GM18511 (cell line): Measurements from ENCODE around the gene NELL1.

Experiments
- ATAC-seq: cut with Tn5 transposase; IDR thresholded peaks from one replicate; pipeline ENCODE4 v1.9.1; 2021; ENCODE audit warnings: mild to moderate bottlenecking, moderate library complexity; ENCODE audit not compliant: unreplicated experiment

NELL1 gene

DNA sequence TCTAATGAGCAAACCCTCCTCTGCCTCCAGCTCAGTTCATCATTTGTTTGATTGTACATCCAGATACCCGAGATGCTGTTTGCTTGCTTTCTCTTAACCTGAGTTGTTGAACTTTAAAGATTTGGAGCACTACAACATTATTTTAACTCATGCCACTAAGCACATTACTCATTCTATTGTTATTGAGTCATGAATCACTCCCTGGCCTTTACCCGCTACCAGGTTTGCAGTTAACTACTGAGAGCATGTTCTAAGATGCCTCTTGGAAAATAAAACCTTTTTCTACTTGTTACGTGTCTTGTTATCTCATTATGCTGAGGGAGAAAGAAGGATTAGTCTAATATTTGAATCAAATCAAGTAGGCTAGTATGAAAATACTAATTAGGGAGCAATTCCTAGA lies 802.9 kb downstream of the NELL1 start:
- no peak for ATAC-seq

DNA sequence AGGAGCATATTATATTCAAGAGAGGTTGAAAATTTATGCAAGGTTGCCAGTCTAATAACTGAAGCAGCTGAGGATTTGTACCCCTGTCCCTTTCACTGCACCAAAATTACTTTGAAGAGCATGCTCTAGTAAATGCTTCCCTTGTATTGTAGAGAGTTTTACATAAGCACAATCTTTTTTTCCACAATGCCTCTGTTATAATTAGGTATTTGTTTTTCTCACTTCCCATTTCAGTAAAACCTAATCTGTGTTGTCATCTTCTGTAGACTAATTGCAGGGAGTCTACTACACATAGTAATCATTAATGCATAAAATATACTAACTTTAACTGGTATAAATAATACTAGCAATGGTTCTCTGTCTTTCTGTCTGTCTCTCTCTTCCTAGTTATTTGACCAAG lies 805.1 kb downstream of the NELL1 start:
- ATAC-seq = peak; percentile 43

DNA sequence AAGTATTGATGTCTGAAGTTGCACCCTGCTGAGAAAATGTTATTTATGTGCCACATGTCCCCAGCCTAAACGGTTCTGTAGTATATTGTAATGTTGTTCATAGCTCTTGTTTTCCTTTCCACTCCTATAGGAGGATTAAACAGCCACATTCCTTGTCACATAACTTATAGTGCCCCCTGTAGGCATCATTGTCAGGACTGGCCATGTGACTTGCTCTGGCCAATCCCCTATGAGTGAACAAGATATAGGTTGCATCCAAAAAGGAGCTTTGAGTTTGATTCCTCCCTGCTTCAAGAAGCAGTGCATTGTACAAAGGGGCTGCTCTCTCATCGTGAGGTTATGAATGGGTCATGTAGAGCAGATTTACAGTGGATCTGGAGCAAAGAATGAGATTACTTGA lies 805.9 kb downstream of the NELL1 start:
- no peak for ATAC-seq

DNA sequence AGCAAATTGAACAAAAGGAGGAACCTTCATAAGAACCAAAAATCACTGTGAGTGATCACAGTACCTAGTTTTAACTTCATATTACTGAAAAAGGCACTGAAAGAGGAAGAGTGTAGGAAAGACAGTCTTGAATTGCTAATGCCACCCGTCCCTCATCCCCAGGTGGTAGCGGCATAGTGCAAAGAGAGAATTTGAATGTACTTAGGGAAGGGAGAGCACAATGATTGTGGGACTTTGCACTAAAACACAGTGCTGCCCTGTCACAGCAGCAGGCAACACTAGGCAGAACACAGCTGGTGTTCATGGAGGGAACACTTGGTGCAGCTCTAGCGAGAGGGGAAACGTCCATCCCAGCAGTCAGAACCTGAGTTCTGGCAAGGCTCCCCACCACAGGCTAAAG lies 807.2 kb downstream of the NELL1 start:
- no peak for ATAC-seq

DNA sequence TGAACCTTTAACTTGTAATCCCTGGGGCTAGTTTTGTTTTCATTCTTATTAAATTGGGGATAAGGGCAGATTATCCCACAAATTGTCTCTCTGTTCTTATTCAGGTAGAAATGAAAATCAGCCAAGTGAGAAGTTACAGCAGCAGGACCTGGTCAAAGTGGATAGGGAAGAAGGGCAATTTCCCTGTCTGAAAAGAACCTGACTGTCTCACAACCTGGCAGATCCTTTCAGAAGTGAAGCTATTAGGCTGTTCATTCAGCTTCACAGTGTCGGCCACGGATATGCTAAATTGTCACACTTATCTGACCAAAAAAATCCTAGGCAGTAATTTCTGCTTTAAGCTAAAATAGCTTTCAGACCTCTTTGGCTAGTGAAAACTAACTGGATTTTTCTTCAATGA lies 810.9 kb downstream of the NELL1 start:
- ATAC-seq = no peak

DNA sequence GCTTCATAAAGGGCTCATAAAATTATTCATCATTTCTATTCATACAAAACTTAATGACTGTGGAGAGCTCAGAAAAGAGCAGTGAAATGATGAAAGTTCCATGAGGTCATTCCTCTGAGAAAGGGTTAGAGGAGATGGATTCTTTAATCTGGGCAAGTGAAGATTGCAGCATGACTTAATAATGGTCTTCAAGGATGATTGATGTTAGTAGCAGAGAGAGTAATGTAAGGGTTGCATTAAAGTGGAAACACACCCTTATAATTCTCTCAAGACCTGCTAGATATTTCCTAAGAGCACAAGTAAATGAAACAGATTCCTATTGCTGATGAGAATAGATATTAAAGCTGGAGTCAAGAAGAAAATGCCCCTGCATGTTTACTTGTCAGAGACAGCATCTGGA lies 811.9 kb downstream of the NELL1 start:
- no peak for ATAC-seq

DNA sequence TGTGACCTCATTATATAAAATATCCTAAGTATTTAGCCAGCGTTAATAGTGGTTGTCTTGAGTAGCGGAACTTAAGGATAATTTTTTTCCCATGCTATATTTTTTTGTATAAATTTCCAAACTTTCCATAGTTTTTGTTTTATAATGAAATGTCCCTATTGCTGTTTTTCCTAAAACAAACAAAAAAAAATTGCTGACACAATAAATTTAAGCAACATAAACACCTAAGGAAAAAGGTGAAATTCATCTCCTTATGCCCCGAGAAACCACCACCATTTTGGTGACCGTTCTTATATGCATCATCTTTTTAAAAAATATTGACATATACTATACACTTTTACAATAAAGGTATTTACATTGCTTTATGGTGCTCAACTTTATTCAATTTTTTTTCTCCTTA lies 814.7 kb downstream of the NELL1 start:
- no peak for ATAC-seq

DNA sequence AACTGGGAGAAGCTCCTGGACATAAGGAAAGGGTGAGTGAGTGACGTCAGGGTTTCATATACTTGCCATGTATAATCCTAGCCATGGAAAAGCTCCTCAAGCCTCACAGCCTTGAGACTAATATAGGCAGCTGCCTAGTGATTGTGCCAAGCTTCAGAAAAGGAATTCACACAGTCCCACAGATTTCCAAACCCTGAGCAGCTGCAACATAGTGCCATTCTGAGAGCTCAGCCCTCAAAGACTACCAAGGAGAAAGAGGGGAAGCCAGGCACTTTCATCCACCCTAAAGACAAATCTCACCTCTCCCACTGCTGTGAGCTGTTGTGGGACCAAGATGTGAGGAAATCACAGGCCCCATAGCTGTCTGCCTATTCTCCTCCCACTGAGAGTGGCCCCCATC lies 815.6 kb downstream of the NELL1 start:
- no peak for ATAC-seq

DNA sequence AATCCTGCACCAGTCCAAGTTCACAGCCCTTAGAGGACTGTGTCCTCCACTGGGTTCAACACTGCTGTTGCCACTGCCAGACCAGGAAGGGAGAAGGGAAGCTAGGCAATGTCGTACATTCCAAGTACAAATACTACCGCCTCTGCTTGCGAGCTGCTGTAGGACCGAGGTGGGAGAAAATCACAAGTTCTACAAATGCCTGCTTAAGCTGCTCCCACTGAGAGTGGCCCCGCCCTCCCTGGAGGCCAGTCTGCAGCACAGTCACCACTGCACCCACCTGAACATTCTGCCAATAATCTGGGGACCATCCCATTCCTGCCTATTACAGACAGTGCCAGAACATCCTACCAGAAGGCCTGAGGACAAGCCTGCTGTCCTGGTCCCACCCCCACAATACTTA lies 816.0 kb downstream of the NELL1 start:
- ATAC-seq = no peak

DNA sequence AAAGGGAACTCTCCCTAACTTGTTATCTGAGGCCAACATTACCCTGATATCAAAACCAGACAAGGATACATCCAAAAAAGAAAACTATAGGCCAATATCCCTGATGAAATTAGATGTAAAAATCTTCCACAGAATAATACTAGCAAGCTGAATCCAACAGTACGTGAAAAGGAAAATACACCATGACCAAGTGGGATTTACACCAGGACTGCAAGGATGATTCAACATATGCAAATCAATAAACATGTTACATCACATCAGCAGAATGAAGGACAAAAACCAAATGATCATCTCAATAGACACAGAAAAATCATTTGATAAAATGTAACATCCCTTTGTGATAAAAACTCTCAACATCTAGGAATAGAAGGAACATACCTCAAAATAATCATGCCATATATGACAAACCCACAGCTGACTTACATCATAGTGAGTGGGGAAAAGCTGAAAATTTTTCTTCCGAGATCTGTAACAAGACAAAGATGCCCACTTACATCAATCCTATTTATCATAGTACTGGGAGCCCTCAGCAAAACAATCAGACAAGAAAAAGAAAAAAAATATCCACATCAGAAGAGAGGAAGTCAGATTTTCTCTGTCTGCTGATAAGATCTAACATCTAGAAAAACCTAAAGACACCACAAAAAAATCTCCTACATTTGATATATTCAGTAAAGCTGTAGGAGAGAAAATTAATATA lies 820.2 kb downstream of the NELL1 start:
- no peak for ATAC-seq

DNA sequence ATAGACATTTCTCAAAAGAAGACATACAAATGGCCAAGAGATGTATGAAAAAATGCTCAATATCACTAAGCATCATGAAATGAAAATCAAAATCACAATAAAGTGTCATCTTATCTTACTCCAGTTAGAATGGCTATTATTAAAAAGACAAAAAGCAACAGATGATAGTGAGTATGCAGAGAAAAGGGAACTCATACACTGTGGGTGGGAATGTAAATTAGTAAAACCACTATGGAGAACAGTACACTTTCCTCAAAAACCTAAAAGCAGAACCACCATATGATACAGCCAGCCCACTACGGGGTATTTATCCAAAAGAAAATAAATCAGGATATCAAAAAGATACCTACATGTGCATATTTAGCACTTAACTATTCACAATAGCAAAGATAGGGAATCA lies 823.5 kb downstream of the NELL1 start:
- ATAC-seq = no peak

DNA sequence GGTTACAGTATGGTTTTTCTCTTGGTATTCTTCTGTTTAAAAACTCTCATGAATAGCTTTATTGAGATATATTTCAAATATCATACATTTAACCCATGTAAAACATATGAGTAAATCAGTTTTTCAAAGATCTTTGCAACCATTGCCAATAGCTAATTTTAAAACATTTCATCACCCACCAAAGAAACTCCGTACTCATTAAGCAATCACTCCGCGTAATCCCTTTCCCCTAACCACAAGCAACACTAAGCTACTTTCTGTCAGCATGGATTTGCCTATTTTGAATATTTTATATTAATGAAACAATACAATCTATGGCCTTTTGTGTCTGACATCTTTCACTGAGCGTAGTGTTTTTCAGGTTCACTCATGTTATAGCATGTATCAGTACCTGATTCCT lies 825.6 kb downstream of the NELL1 start:
- ATAC-seq = no peak

DNA sequence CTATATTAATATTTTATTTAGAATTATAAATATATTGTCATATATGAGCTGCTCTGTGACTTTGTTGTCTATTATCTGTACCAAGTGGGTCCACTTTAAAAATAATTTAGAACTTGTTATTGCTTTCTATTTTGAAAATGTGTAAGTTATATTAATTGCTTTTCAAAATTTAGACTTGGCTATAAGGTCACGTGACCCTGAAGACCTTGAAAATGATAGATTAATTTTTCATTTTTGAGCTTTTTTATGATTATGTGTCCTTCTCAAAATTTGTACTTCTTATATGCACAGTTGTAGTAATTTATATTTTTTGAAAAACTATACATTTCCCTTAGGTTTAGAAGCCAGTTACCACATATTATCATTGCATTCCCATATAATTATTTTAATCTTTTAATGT lies 826.5 kb downstream of the NELL1 start:
- ATAC-seq = no peak

DNA sequence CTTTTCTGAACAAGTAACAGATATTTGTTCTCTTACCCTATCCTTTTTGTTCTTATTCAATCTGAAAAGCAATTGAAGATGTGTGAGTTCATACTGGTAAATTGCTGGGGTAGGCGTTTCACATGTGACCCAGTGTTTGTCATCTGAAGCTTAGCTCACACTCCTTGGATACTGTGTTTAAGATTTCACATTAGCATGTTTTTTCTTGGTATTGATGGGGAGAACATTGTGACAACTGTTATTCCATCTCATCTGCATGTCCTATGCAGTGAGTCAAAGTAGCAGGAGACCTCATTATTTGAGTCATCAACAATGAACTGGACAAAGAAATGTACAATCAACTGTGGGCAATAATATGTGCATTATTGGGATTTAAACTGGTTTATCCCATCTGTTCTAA lies 831.9 kb downstream of the NELL1 start:
- no peak for ATAC-seq

DNA sequence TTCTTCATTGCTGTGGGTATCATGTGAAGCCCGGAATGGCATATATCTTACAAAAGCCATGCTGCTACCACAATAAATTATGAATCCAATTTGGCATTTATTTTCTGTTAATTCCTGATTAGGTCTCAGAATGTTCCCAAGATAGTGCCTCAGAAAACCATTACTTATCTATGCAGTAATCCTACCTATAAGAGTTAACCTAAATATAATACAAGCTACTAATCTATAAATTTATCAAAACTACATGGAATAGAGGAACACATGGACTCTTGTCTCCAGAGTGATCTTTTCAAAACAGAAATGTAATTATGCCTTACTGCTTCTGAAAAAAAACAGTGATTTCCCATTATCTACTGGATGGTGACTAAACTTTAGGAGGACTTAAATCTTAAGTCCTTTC lies 835.7 kb downstream of the NELL1 start:
- ATAC-seq = no peak

DNA sequence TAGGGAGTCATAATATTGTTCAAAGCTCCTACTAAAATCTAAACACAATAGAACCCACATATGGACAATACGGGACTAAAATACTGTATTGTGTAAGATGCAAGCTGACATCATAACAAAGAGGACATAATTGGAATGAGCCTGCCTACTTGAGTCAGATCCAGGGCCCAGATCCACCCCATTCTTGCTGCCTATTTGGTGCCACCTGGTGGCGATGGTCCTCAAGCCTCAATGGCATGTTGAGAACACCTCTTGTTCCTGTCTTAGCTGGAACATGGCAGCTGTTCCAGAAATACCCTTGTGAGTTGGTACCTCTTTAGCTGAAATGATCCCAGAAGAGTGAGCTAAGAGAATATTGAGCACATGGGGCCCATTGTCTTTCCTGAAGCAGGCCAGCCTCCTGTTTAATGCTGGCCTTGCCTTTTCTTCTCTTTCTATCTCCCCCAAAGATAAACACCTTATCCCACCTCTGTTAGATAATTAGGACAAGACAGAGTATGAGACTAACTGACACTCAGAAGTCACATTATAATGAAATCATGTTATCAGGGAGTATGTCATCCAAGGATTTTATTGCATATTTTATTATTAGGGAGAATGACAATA lies 842.6 kb downstream of the NELL1 start:
- peak; percentile 82 for ATAC-seq

DNA sequence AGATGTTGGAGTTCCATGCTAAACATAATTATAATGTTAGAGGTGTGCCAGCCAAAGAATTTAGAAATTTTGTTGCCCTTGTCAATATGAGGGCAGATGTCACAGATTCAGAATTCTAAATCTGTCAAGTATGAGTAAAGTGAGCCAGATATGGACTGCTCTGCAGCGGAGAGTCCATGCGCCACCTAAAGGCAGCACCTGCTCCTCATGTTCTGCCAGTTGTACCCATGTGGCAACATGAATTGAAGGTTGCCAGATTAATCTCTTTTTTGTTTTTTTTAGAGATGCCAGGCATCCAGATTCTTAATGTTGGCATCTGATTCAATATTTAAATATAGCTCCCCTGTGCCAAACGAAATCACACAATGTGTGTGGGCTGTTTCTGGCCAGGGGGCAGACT lies 844.9 kb downstream of the NELL1 start:
- no peak for ATAC-seq

DNA sequence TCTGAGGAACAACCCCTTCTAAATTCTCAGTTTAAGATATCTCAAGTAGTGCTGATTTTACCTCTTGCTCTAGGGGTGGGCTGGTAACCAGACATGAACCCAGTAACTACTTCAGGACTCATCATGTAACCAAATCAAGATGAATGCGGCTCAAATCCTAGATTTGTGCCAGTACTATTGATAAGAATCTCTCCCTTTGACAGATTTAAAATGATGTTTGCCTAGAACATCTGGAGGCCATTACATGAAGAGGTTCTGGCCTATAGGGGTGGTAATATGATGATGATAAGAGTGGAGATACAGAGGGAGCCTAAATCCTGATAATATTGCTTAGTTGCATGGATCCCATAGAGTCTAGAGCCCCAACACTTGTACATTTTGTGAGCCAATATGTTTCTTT lies 850.9 kb downstream of the NELL1 start:
- no peak for ATAC-seq

DNA sequence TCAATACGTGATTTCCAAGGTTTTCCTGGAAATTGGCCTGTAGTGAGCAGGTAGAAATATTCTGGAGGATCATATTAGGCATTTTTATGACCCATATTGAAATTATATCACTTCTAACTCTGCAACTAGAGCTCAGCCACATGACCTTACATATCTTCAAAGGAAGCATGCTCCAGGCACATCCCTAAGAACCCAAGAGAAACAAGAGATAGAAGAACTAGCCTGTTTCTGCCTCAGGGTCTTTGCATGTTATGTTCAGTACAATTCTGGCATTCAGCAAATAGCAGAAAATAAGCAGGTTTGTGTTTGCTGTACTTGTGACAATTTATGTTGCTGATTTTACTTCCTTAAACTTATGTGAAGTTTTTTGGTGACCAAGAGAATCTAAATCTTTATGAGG lies 859.8 kb downstream of the NELL1 start:
- no peak for ATAC-seq

DNA sequence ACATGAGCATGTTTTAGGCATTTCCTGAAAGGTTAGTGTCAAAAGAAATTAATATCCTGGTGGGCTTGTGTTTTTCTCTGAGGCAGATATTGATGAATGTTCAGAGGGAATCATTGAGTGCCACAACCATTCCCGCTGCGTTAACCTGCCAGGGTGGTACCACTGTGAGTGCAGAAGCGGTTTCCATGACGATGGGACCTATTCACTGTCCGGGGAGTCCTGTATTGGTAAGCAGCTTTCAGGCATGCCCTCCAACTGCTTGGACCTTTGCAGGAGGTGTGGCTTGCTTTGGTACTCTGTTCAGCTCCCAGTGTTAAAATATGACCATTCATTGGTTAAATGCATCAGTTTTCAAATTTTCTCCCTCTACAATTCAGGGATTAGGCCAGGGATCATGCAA lies 864.9 kb downstream of the NELL1 start:
- no peak for ATAC-seq

DNA sequence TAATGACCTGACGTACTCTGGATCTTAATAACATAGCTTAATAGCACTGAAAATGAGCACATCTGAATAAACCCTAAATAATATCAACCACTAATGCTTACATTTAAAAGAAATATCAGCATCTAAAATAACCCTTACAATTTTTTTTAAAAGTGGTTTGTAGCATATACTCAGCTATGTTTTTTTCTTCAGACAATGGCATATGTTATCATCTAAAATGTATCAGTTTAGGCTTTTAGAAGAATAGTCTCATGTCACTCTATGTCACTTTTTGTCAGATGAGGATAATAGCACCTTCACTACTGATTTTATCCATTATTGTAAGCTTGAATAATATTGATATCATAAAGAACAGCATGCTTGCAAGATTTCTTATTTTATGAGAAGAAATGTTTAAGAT lies 868.6 kb downstream of the NELL1 start:
- no peak for ATAC-seq

DNA sequence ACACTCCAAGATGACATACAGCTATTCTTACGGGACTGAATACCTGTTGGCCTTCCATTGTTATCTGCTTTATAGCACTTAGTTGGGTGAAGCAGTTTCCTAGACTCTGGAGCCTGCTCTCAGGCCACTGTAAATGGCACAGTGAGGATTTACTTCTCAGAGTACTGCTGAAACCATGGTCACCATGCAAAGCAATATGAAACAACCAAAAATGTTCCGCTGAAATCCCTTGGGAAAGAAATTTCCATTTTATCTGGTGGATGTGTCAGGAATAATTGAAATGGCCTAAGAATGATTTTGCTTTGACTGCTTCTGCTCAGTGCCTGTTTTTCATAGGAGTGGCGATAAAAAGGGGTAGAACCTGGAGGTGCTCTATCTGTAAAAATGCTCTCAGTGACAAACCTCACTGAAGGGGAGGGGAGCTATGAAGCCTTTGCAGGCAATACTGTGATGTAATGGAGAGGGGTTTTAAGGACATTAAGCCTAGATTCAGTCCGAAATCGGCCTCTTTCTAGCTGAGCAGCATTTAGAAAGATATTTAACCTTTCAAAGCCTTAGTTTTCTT lies 871.9 kb downstream of the NELL1 start:
- ATAC-seq = no peak

DNA sequence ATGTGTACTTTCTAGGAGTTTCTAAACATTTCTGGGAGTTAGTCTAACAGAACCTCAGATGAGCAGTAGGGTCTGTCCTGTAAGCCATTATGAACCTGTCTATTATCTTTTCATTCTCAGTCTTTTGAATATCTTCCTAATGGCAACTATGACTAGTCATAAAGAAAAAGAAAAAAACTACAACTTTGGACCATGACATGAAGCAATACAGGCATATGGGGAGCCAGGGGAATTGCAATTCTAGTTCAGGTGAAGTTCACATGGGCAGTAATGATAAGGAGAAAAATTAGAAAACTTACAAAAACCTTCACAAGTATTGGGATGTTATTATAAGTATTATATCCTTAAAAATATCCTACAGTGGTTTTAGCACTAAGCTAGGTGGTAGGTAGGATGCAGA lies 874.5 kb downstream of the NELL1 start:
- no peak for ATAC-seq
